HAP-1 (cell line): ENCODE measurements around the gene MICB.

ENCODE experiments used
- DNase-seq, 2 experiments: peaks; one replicate each; pipeline ENCODE4 v3.0.0-alpha.2; 2016 to 2020; ENCODE audit warnings: low spot score in 2 of 2
- H3K27me3 ChIP-seq: fragments of 250-450 bp; sonication (Bioruptor Pico); 2 replicates; pipeline ENCODE4 v1.5.1; 2020; ENCODE audit warnings: low read depth, mild to moderate bottlenecking, moderate library complexity
- H3K36me3 ChIP-seq: fragments of 250-450 bp; sonication (Bioruptor Pico); replicated peaks from 2 replicates; pipeline ENCODE4 v1.5.1; 2020; ENCODE audit warnings: mild to moderate bottlenecking
- H3K4me1 ChIP-seq: fragments of 250-450 bp; sonication (Bioruptor Pico); 2 replicates; pipeline ENCODE4 v1.5.1; 2020; ENCODE audit warnings: mild to moderate bottlenecking
- H3K4me3 ChIP-seq: fragments of 250-450 bp; sonication (Bioruptor Pico); 2 replicates; pipeline ENCODE4 v1.5.1; 2020; ENCODE audit warnings: mild to moderate bottlenecking, moderate library complexity
- H3K9me3 ChIP-seq: fragments of 250-450 bp; sonication (Bioruptor Pico); 2 replicates; pipeline ENCODE4 v1.5.1; 2020; ENCODE audit warnings: mild to moderate bottlenecking, moderate library complexity
- in situ Hi-C: fragments of 300-500 bp; cut with MboI; formaldehyde crosslinking; loops from 3 replicates; pipeline ENCODE4 v1.14.3; 2020; ENCODE audit warnings: low sequenced_read_pairs, inconsistent platforms, mixed read lengths

The MICB gene

DNA sequence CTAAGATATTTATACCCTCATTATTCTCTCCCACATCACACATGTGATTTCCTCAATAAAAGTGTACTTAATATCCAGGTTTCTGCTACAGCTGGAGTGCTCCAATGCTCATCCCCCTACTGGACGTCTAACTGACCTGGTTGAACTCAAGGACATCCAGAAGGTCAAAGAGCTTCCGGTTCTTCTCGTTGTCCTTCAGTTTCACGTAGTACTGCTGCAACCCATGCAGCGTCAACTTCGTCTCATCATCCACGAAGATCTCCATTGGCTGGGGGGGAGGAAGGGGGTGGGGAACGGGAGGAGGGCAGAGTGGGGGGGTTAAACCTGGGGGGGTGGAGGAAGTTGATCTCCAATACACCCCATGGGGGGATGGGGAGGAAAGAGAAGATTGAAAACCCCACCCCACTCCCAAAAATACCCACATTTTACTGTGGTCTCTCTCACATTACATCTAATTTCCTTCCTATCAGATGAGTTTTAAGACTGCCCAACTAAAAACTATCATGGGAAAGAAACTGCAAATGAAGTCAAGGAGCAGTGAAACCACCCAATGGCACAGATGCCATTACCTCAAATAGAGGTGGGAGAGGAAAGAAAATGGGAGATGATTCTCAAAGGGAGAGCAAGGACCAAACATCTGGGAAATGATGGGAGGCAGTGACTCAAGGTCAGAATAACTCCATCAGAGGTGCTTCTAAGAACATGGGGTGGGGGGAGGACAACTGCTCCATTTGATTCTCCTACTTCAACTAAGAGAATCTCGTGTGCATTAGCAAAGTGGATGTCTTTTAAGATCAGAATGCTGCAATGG lies 34.9 kb downstream of the MICB start:
- no peak for DNase-seq
- Histone ChIP-seq H3K4me3 (no peak overlapping the region), H3K4me1 (no peaks in the 10 kb centered on the region), H3K36me3 (peaks cover 81% of the 10 kb centered on the region), H3K9me3 (no peaks in the 10 kb centered on the region), H3K27me3 (no peaks in the 10 kb centered on the region)
- in situ Hi-C loops = no loop called here

DNA sequence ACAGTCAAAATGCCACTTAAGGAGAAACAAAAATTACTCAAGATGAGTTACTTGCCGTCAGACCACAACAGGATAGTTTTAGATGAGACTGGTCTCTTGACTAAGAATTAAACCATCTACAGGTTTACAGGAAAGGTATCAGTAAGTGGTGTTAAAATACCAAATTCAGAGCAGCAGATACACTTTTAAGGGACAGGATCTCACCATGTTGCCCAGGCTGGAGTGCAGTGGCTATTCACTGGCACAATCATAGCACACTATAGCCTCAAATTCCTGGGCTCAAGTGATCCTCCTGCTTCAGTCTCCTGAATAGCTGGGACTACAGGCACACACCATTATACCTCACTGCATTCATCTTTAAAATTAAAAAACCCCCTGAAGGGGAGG lies 35.5 kb downstream of the MICB start:
- in situ Hi-C loops = no loop called here
- Histone ChIP-seq H3K36me3 (peaks cover 87% of the 10 kb centered on the region), H3K27me3 (no peaks in the 10 kb centered on the region), H3K9me3 (no peaks in the 10 kb centered on the region), H3K4me3 (no peak overlapping the region), H3K4me1 (no peaks in the 10 kb centered on the region)
- no peak for DNase-seq

DNA sequence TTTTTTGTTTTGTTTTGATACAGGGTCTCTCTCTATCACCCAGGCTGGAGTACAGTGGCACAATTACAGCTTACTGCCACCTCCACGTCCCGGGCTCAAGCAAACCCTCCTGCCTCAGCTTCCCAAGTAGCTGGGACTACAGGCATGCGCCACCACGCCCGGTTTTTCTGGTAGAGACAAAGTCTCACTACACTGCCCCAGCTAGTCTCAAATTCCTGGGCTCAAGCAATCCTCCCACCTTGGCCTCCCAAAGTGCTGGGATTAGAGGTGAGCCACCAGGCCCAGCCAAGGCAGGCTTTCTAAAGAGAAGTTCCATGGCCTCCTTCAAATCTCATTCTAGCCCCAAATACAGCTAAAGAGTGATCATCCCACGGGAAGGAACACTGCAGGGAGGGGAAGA lies 36.1 kb downstream of the MICB start:
- Histone ChIP-seq H3K9me3 (no peaks in the 10 kb centered on the region), H3K4me3 (no peak overlapping the region), H3K27me3 (no peaks in the 10 kb centered on the region), H3K36me3 (peaks cover 92% of the 10 kb centered on the region), H3K4me1 (no peaks in the 10 kb centered on the region; the same call in 1 of the 2 replicates)
- no peak for DNase-seq
- in situ Hi-C loops = no loop called here

- in situ Hi-C loops = no loop called here
- DNase-seq = no peak
- Histone ChIP-seq H3K36me3 (peaks cover 96% of the 10 kb centered on the region), H3K4me1 (peaks cover 5% of the 10 kb centered on the region), H3K27me3 (no peaks in the 10 kb centered on the region), H3K9me3 (no peaks in the 10 kb centered on the region), H3K4me3 (no peak overlapping the region)
Measured at GRCh38 chr6:31534521-31535040, 36.6 kb downstream of the MICB start.

GRCh38 chr6:31535538-31536324 lies 37.8 kb downstream of the MICB start:
- H3K4me1 ChIP-seq = peaks cover 9% of the 10 kb centered on the region
- H3K27me3 ChIP-seq = no peaks in the 10 kb centered on the region
- no peak for DNase-seq
- H3K4me3 ChIP-seq = no peak overlapping the region
- in situ Hi-C loops = no loop called here
- peaks cover 96% of the 10 kb centered on the region for H3K36me3 ChIP-seq
- H3K9me3 ChIP-seq = no peaks in the 10 kb centered on the region

DNA sequence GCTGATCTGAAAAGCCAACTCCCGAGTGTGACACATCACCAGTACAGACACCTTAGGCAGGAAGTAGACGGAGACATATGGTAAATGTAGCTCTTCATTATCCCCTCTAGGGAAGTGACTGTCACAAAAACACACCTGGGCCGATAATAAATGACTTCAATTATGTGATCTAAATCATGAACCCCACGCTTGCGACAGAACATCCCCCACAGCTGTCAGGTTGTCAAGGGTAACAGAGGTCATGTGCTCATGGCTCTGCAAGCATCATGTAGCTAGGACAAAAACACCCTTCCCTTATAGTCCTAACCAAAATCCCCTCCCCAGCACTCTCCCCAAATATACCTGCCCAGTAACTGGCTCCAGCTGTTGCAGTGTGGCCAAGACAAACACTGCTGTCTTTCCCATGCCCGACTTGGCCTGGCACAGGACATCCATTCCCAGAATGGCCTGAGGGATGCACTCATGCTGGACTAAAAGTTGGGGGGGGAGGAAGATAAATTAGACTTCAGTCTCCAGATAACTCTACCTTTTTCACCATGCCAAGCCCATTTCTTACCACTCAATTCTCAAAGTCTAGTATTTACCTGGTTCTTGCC lies 41.0 kb downstream of the MICB start:
- no peak for DNase-seq
- H3K4me1 ChIP-seq = peaks cover 12% of the 10 kb centered on the region
- in situ Hi-C loops = no loop called here
- no peaks in the 10 kb centered on the region for H3K27me3 ChIP-seq
- no peak overlapping the region; the same call in 1 of the 2 replicates for H3K4me3 ChIP-seq
- H3K9me3 ChIP-seq = no peaks in the 10 kb centered on the region
- peaks cover 76% of the 10 kb centered on the region for H3K36me3 ChIP-seq

- in situ Hi-C loops = loop anchor here (5.0 kb wide), 2 partner anchors 48 to 292 kb away; no protein-coding TSS in a partner anchor
- DNase-seq = no peak
- Histone ChIP-seq H3K4me1 (peaks cover 12% of the 10 kb centered on the region), H3K36me3 (peaks cover 59% of the 10 kb centered on the region), H3K9me3 (no peaks in the 10 kb centered on the region), H3K27me3 (no peaks in the 10 kb centered on the region), H3K4me3 (peak overlapping the region; percentile 70)
Measured at GRCh38 chr6:31540640-31541039, 42.7 kb downstream of the MICB start.

GRCh38 chr6:31541059-31541657 lies 43.2 kb downstream of the MICB start:
- H3K4me3 ChIP-seq = peak overlapping the region; percentile 70
- H3K4me1 ChIP-seq = peaks cover 13% of the 10 kb centered on the region
- in situ Hi-C loops = loop anchor here (5.0 kb wide), 2 partner anchors 49 to 291 kb away; no protein-coding TSS in a partner anchor
- peak; percentile 60 to 81 for DNase-seq
- no peaks in the 10 kb centered on the region for H3K27me3 ChIP-seq
- no peaks in the 10 kb centered on the region for H3K9me3 ChIP-seq
- peaks cover 54% of the 10 kb centered on the region for H3K36me3 ChIP-seq

DNA sequence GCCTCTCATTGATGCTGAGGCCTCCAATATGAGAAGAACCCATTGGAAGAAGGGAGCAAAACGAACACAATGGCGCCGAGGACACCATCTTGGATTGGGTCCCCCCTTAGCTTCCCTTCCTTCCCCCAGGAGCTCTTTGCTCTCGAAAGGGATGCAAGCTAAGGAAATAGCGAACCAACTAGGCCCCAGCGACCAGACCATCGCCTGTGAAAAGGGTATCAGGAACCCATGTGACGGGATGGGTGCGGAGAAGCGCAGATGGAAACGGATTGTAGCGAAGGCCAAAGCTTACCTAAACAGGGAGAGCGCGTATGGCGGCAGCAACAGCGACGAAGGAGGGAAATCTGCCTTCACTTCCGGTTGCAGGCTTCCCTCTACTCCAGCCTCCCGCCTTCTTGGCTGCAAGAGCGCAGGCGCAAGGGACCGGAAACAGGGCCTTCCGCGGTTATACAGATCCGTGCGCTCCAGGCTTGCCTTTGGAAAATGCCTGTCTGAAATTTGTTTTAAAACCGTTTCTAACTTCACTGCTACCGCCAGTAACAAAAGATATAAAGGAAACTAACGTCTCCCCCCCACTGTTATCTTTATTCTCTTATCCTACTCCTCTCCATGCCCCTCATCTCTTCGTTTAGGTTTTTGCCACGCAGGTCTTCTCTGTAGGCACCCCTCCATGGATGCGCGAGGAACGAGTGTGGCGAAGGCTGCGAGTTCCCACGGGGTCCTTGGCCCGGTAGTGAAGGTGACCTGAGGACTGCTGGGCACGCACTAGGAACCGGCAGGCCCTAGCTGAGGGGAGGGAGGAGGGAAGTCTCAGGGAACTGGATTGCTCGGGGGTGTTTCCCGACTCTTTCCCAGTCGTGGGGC lies 43.9 kb downstream of the MICB start, which contains the start of gene DDX39B:
TSS of gene DDX39B (minus strand) at position 346 of the 864 bp plus-strand sequence. CDS start 1,471 bp downstream, outside the sequence.
- H3K27me3 ChIP-seq = no peaks in the 10 kb centered on the region
- peaks cover 46% of the 10 kb centered on the region for H3K36me3 ChIP-seq
- peak; percentile 96 for DNase-seq
- H3K4me3 ChIP-seq = peak within 1 kb of the TSS; percentile 70
- in situ Hi-C loops = loop anchor here (5.0 kb wide), 2 partner anchors 50 to 290 kb away; no protein-coding TSS in a partner anchor
- peaks cover 18% of the 10 kb centered on the region for H3K4me1 ChIP-seq
- H3K9me3 ChIP-seq = no peaks in the 10 kb centered on the region

DNA sequence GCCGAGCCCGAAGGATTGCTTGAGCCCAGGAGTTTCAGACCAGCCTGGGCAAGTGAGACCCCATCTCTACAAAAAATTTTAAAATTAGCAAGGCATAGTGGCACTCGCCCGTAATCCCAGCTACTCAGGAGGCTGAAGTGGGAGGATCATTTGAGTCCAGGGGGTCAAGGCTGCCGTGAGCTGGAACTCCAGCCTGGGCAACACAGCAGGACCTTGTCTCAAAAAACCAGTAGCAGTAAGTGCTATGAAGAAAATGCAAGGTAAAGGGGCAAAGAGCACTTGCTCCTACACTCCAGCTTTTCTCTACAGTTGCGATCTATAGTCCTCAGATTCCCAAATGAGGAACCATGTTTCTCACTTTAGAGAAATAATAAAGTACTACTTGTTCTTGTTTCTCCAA lies 45.7 kb downstream of the MICB start:
- in situ Hi-C loops = loop anchor here (5.0 kb wide), 2 partner anchors 51 to 289 kb away; no protein-coding TSS in a partner anchor
- Histone ChIP-seq H3K27me3 (no peaks in the 10 kb centered on the region), H3K4me1 (peaks cover 22% of the 10 kb centered on the region)

DNA sequence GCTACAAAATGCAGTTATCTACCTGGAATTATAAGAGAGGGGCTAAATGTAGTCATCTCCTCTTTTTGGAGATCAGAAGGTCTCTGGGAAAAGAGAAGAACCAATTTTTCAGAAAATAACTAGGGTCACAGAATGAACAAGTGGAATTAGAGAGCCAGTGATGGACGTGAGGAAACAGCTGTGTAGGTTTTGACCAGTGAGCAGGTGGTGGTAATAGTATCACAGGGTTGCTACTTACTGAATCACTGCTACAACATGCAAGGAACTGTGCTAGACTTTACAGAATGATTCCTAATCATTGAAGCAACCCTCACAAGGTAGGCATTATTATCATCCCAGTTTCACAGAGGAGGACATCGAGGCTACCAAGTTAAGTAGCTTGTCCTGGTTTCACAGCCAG lies 46.7 kb downstream of the MICB start:
- Histone ChIP-seq H3K36me3 (peaks cover 27% of the 10 kb centered on the region), H3K4me3 (no peak overlapping the region), H3K4me1 (peaks cover 19% of the 10 kb centered on the region), H3K27me3 (no peaks in the 10 kb centered on the region), H3K9me3 (no peaks in the 10 kb centered on the region)
- in situ Hi-C loops = loop anchor here (5.0 kb wide), 3 partner anchors 48 to 288 kb away; partner anchors contain the start of gene NCR3
- no peak for DNase-seq

More for the DNA sequence above, 45.7 kb downstream of the MICB start:
- Histone ChIP-seq H3K36me3 (peaks cover 30% of the 10 kb centered on the region), H3K9me3 (no peaks in the 10 kb centered on the region), H3K4me3 (no peak overlapping the region)
- DNase-seq = no peak

DNA sequence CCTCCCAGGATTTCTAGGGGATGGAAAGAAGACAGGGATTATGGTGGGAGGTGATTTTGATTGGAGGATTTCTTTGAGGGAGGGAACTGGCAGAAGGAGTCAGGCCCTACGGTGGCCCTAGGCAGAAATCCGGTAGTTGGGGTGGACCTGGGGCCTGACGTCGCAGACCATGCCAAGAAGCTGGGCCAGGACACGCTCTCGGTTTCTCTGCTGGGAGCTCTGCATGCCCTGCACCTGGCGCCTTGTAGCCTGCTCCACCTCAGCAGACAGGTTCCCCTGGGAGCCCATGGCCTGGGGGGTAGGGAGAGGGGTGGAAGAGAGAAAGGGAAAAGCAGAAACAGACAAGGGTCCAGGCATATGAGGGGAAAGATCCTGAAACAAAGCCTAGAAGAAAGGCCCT lies 47.3 kb downstream of the MICB start:
- Histone ChIP-seq H3K4me1 (peaks cover 16% of the 10 kb centered on the region), H3K4me3 (no peak overlapping the region), H3K9me3 (no peaks in the 10 kb centered on the region), H3K27me3 (no peaks in the 10 kb centered on the region), H3K36me3 (peaks cover 21% of the 10 kb centered on the region)
- in situ Hi-C loops = loop anchor here (5.0 kb wide), 1 partner anchor 47 kb away; the partner anchor contains the start of gene NCR3
- no peak for DNase-seq
